Measurements from ENCODE around the gene HOXB6. TPM values are rescaled to one million over a fixed set of nuclear protein-coding genes. Genes with fewer than 3 reads are reported as not detected.

Gene HOXB6
- total and polyA plus RNA-seq, 7 donors = 0.66 to 3.3 (median 1.2) TPM

GRCh38 chr17:48600244-48601098 lies 4.3 kb downstream of the HOXB6 start:
- 70 to 79% (median 74%) methylated on average over 17 of the region's 17 CpGs for whole genome bisulfite sequencing, 3 donors
- no peak overlapping the region for H3K27ac ChIP-seq
- peaks cover 10% of the 10 kb centered on the region for H3K4me1 ChIP-seq
- no peaks in the 10 kb centered on the region for H3K36me3 ChIP-seq (ENCODE audit: insufficient read depth in 1 of 2, low read depth in 1 of 2)
- intact Hi-C loops (cut with DNase I) = no loop called here
- no peak overlapping the region for H3K4me3 ChIP-seq
- no peak for TF ChIP-seq CTCF (IDR thresholded peaks at IDR 0.05)
- ATAC-seq (no peak), DNase-seq (no peak)
- H3K27me3 ChIP-seq (ENCODE audit: insufficient read depth in 3 of 3, low read length in 2 of 3) = peaks cover 0 to 93% (median 43%) of the 10 kb centered on the region in 3 donors
- no peaks in the 10 kb centered on the region for H3K9me3 ChIP-seq

GRCh38 chr17:48599354-48599753 lies 5.4 kb downstream of the HOXB6 start:
- no peak for TF ChIP-seq CTCF (IDR thresholded peaks at IDR 0.05)
- no peak overlapping the region for H3K27ac ChIP-seq
- no peaks in the 10 kb centered on the region for H3K36me3 ChIP-seq (ENCODE audit: insufficient read depth in 1 of 2, low read depth in 1 of 2)
- WGBS, 3 donors = 77 to 81% (median 77%) methylated on average over 5 of the region's 5 CpGs
- no peaks in the 10 kb centered on the region for H3K9me3 ChIP-seq
- peaks cover 0 to 93% (median 47%) of the 10 kb centered on the region in 3 donors for H3K27me3 ChIP-seq (ENCODE audit: insufficient read depth in 3 of 3, low read length in 2 of 3)
- H3K4me3 ChIP-seq = no peak overlapping the region
- H3K4me1 ChIP-seq = peaks cover 10% of the 10 kb centered on the region
- DNase-seq (no peak), ATAC-seq (no peak)
- intact Hi-C loops (cut with DNase I) = loop anchor here in 1 of 2 donors (10.0 kb wide), 1 partner anchor 575 kb away; no protein-coding TSS in a partner anchor

- intact Hi-C loops (cut with DNase I) = loop anchor here in 1 of 2 donors (10.0 kb wide), 1 partner anchor 574 kb away; no protein-coding TSS in a partner anchor
- Histone ChIP-seq H3K4me3 (peak overlapping the region; percentile 73), H3K27me3 (ENCODE audit: insufficient read depth in 3 of 3, low read length in 2 of 3) (peaks cover 0 to 93% (median 45%) of the 10 kb centered on the region in 3 donors), H3K36me3 (ENCODE audit: insufficient read depth in 1 of 2, low read depth in 1 of 2) (no peaks in the 10 kb centered on the region), H3K9me3 (no peaks in the 10 kb centered on the region), H3K4me1 (peaks cover 10% of the 10 kb centered on the region), H3K27ac (no peak overlapping the region)
- ATAC-seq = no peak
- TF ChIP-seq CTCF (IDR thresholded peaks at IDR 0.05) = no peak
- WGBS, 3 donors = 28 to 40% (median 32%) methylated on average over 7 of the region's 7 CpGs
- no peak for DNase-seq
Measured at GRCh38 chr17:48598736-48599135, 6.0 kb downstream of the HOXB6 start.

GRCh38 chr17:48597778-48598631 lies 6.8 kb downstream of the HOXB6 start:
- peak overlapping the region; percentile 73 for H3K4me3 ChIP-seq
- H3K4me1 ChIP-seq = peaks cover 10% of the 10 kb centered on the region
- peak; percentile 76 to 78 for DNase-seq
- peak; percentile 46 to 60 (median 52) for ATAC-seq
- H3K27ac ChIP-seq = peak overlapping the region; percentile 68
- WGBS, 3 donors = 1 to 4% (median 2%) methylated on average over 55 to 68 of the region's 68 CpGs
- intact Hi-C loops (cut with DNase I) = loop anchor here in 1 of 2 donors (10.0 kb wide), 1 partner anchor 573 kb away; no protein-coding TSS in a partner anchor
- no peaks in the 10 kb centered on the region for H3K36me3 ChIP-seq (ENCODE audit: insufficient read depth in 1 of 2, low read depth in 1 of 2)
- no peaks in the 10 kb centered on the region for H3K9me3 ChIP-seq
- TF ChIP-seq CTCF (IDR thresholded peaks at IDR 0.05) = no peak
- peaks cover 0 to 91% (median 47%) of the 10 kb centered on the region in 3 donors for H3K27me3 ChIP-seq (ENCODE audit: insufficient read depth in 3 of 3, low read length in 2 of 3)

Measured in psoas muscle (tissue), 8 donors.